ENCODE data around the gene KIF20B. TPM values are rescaled to one million over a fixed set of nuclear protein-coding genes. Genes with fewer than 3 reads are reported as not detected.
"Not testable (repeated sequence)": the region's sequence is repeated elsewhere in the genome, so short reads cannot be mapped to it uniquely, and the experiment has no call there.

Gene KIF20B
- total RNA-seq, 1 donor from 2014 or later, result 14.2 TPM

DNA sequence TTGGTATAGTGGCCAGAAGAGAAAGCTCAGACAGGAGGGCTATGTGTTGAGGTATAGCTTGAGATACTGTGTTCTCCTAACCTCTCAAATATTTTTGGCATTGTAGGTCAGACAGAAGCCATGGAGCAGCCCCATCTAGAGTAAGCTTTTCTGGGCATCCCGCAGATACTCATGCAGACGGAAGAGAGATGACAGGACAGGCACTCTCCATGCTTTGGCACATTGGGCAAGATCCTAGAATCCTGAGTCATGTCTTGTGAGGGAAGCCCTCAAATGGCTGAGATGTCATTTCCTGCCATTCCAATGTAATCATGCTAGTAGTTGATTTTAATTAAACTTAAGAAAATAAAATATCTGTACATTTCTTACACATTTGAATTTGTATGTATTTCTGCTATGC, 16.8 kb upstream of the KIF20B start:
- DNase-seq (ENCODE audit: low read depth, low spot score), result no peak

DNA sequence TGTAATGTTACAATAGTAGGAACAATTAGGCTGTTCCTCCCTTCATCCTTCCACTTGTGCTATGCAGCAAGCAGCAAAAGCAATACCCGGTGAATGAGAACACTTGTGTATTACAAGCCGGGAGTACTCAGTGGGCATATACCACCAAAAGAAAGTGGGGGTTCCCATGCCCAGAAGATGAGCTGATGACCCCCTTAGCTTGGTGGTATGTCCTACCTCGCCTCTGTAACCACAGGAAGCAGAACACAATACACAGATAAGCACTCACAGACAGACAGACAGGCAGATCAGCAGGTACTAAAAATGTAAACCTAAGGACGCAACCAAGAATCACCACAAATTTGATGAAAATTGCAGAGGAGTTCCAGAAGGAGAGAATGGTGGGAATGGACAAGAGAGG, 15.5 kb upstream of the KIF20B start:
- DNase-seq (ENCODE audit: low read depth, low spot score), result no peak

DNA sequence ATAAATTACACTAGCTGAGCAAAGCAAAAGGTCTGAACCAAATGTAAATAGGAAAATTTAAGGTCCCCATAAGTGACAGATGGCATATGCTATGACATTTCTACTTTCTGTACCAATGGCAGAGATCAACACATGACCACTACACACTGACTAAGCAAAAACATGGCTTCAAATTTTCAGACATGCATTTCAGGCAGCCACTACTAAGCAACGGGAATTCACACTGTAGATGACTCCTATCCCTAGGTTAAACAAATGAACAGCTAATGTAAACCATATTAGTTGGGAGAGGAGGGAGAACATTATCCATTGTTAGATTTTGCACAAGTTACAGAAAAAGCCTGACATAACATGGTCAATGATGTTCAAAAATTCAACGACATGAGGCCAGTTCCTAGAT, 11.4 kb upstream of the KIF20B start:
- no peak for DNase-seq (ENCODE audit: low read depth, low spot score)

DNA sequence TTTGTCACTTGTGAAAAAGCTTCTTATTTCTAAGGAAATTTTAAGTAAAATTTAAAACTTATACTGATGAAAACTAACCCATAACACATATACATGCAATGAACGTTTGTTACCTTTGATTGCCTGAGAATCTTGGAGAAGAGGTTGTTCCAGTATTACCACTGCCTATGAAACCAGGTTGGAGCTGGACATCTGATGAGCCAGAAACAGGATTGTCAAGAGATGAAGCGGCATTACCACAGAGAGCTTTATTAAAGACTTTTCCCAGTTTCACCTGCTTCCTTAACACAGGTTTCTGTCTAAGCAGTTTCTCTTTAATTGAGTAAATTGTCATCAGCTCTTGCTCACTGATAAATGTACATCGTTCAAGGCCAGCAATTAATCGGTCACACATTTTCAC, 9.0 kb upstream of the KIF20B start:
- no peak for DNase-seq (ENCODE audit: low read depth, low spot score)

DNA sequence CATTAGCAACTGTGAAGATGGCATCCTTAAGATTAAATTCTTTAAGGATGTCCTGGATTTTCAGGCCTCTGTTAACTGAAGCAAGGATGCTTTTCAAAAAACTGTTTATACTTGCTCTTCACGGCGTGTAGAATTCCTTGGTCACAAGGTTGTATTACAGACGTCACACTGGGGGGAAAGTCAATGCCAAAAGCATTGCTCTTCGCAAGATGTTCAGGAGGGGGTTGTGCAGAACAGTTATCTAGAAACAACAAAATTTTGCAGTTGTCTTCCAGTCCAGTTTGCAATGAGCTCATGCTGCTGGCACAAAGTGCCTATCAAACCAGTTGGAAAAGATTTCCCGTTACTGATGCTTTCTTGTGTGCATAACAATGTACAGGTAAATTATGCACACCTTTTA, 8.2 kb upstream of the KIF20B start:
- no peak for DNase-seq (ENCODE audit: low read depth, low spot score)

DNA sequence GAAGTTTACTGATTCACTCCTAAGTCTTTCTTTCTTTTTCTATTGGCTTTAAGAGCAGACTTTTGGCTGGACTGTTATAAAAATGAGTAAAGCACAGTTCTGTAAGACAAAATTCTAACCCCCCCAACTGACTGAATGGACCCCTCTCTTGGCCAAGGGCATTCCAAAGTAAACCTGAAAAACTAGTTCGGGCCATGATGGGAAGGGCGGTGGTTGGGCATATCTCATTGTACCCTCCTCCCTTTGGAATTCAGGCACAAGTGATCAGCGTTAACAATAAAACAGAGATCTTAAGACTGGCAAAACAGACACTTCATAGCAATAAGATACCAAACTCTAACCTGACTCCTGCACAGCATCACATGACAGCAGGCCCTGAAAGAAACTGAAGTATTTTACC, 6.1 kb upstream of the KIF20B start:
- DNase-seq (ENCODE audit: low read depth, low spot score), result no peak

DNA sequence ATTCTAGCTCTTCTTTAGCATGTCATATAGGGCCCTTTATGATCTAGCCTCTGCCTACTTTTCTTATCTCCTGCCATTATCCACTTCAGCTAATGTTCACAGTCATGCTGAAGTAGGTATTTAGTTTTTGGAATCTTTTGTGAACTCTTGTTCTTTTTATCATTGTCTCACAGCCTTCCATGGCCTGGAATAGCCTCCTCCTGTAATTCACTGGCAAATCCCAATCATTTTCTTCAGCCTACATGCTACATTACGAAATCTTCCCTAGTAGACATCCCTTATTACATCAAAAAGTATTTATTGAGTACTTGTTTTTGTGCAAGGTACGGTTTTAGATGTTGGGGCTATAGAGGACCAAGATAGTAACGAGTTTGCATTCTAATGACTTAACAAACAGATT, 3.4 kb upstream of the KIF20B start:
- DNase-seq (ENCODE audit: low read depth, low spot score), result no peak

DNA sequence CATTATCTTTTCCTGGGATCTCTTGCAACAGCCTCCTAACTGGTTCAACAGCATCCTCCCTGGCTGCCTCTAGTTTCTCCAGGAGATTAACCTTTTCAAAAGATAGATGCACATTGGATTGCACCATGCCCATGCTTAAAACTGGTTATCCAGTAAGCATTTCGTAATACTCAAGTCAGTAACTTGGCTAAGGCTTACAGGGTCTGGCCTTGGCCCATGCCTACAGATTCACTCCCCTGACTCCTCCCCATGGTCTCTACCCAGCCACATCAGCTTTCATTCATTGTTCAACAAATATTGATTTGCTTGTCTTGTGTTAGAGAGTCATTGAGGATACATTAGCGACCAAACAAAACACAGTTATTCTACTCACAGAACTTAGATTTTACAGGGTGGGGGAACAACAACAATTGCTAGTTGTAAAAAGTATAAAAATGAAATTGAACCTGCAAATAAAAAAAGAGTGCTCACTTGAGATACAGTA, 1.8 kb upstream of the KIF20B start:
- no peak for DNase-seq (ENCODE audit: low read depth, low spot score)

DNA sequence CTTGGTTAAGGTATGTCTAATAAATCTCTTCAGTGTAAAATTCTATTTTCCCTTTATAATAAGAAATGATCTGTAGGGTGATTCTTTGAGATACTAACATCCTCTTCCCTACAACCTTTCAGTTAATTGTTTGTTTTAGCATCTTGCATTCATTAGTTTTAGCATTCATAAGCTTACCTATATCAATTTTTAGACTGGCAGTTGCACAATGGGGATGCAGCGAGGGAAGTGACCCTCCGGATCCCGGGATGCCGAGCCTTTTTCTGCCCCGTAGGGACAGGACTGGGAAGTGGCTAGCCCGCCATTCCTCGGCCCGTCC, 508 bp upstream of the KIF20B start:
- peak; percentile 1 for DNase-seq (ENCODE audit: low read depth, low spot score)

DNA sequence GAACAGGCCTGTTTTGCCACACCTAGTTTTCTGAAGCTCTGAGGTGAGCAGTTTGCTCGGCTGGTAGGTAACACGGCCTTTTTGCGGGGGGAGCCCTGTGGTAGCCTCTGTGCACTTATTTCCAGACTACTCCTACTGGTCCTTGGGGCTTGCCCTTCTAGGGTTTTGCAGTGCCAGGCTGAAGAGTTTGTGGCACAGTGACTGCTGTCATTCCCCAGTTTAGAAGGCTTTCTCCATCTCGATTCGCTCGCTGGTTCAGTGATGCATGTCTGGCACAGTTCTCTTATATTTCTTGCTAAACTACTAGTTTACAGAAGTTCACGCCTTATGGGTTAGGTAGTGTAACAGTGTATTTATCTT, 711 bp downstream of the KIF20B start:
- no peak for DNase-seq (ENCODE audit: low read depth, low spot score)

DNA sequence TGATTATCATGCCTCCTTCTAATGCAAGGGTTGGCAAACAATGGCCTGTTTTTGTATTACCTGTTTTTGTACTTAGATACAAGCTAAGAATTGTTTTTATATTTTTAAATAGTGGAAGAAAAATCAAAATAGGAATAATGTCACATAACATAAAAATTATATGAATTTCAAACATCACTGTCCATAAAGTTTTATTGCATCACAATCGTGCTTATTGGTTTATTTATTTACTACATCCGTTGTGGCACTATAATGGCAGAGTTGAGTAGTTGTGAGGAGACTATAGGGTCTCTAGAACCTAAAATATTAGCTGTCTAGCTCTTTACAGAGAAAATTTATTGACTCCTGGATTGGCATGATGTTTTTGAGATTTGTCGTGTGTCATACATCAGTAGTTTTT, 4.1 kb downstream of the KIF20B start:
- no peak for DNase-seq (ENCODE audit: low read depth, low spot score)

DNA sequence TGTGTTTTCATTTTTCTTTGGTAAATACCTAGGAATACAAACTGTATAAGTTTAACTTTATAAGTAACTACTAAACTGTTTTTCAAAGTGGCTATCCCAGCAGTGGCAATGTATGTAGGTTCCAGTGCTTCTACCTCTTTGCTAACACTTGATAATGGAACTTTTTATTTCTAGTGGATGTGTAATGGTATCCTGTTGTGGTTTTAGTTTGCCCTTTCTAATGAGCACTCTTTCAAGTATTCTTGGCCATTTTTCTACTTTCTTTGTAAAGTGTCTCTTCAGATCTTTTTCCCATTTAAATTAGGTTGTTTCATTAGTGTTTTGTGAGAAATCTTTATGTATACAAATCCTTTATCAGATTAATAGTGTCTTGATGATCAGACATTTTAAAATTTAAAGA, 4.6 kb downstream of the KIF20B start:
- no peak for DNase-seq (ENCODE audit: low read depth, low spot score)

DNA sequence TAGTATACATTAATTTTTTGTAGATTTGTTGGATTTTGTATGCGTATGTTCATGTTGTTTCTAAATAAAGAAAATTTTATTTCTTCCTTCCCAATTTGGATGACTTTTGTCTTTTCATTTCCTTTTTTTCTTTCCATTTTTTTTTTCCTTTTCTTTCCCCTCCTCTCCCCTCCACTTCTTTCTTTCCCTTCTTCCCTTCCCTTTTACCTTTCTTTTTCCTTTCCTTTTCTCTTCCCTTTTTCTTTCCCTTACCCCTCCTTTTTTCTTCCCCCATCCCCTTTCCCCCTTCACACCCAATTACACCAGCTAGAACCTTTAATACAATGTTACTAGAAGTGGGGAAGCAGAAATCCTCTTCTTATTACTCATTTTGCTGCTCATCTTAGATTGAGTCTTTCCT, 6.0 kb downstream of the KIF20B start:
- DNase-seq (ENCODE audit: low read depth, low spot score), result no peak

DNA sequence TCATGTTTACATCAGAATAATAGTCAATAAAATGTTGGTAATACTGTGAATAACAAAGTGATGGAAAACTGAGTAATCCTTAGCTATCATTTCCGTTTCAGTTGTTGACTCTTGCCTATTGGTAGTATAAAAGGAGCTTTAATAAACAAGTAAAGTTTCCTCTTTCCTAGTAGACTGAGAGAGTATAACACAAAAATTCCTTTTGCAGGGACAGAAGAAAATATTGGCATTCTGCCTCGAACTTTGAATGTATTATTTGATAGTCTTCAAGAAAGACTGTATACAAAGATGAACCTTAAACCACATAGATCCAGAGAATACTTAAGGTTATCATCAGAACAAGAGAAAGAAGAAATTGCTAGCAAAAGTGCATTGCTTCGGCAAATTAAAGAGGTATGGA, 9.4 kb downstream of the KIF20B start:
- no peak for DNase-seq (ENCODE audit: low read depth, low spot score)

DNA sequence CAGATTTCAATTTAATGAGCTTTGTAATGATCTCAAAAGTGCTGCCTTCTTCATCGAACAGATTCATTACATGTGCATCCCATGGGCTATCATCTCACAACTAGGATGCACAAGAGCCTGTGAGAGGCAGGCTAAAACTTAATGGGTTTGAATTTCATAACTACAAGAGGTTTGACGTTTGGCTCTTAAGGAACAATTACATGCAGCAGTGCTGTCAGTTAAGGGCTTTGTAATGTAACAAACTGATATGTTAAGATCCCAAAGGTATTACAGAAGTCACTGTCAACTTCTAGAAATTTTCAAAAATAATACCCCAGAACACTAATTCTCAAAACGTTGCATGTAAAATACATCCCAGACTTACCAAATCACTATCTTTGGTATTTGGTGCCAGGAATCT, 33.2 kb downstream of the KIF20B start:
- DNase-seq (ENCODE audit: low read depth, low spot score), result no peak

DNA sequence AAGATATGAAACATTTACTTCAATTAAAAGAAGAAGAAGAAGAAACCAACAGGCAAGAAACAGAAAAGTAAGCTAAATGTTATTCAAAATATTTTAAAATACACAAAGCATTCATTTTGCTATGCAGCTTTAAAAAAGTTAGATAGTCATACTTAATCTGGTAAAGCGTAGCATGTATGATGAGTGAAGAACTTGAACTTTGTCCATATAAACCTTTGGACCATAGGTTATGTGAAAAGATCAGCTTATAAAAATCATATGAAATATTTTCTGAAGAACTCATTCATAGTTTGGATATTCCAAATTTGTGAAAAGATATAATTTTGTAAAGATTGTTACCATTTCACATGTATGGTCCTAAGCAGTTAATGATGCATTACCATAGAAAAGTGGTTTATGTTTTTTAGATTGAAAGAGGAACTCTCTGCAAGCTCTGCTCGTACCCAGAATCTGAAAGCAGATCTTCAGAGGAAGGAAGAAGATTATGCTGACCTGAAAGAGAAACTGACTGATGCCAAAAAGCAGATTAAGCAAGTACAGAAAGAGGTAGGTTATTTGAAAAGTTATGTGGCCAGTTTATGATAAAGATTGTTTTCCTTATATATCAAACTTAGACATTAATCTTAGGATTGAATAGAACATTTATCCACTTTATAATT, 37.3 kb downstream of the KIF20B start:
- no peak for DNase-seq (ENCODE audit: low read depth, low spot score)

DNA sequence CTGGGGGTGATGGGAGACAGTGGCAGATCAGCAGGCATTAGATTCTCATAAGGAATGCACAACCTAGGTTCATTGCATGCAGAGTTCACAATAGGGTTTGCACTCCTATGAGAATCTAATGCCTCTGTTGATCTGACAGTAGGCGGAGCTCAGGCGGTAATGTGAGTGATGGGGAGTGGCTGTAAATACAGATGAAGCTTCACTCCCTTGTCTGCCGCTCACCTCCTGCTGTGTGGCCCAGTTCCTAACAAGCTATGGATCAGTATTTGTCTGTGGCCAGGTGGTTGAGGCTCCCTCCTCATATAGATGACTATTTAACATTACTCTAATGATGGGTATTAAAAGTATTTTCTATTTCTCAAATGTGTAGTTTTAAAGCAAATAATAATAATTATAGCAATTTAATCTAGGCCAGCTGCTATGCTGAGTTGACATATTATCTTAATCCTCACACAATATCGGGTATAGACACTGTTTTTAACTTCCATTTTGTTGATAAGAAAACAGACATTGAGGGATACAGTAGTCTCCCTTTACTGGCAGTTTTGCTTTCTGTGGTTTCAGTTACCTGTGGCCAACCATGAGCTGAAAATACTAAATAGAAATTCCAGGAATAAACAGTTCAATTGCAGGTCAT, 39.9 kb downstream of the KIF20B start:
- DNase-seq (ENCODE audit: low read depth, low spot score), result no peak

DNA sequence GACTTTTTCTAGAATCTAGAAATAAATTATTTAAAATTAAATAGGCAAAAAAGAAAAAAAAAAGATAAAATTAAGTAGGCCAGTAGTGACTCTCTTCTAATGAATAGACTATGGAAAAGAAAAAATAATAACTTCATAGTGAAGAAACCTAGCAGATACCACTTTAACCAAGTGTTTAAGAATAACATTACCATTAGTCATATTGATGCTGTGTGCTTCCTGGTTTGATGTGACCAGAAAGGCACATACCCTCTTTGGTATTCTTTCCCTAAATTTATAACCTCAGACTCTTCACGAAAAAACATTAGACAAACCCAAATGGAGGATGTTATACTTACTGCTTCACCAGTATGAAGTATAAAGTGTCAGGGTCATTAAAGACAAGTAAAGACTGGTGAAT, 42.6 kb downstream of the KIF20B start:
- DNase-seq (ENCODE audit: low read depth, low spot score), result no peak

DNA sequence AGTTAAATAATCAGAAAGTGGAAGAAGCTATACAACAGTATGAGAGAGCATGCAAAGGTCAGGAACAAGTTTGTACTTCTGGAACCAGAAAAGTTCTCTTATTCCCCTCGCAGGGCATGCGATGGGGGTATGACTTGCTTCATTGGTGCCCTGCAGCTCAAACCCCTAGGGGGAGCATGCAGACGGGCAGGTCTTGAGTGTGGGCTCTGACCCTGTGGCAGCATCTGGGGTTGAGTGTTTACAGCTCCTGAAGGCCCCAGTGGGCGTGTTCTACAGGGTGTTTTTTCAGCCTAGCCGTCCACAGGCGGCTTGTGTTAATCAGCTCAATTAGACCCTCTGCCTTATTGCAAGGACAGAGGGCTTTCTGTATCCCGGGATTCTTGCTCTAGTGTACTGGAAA, 44.5 kb downstream of the KIF20B start:
- no peak for DNase-seq (ENCODE audit: low read depth, low spot score)

DNA sequence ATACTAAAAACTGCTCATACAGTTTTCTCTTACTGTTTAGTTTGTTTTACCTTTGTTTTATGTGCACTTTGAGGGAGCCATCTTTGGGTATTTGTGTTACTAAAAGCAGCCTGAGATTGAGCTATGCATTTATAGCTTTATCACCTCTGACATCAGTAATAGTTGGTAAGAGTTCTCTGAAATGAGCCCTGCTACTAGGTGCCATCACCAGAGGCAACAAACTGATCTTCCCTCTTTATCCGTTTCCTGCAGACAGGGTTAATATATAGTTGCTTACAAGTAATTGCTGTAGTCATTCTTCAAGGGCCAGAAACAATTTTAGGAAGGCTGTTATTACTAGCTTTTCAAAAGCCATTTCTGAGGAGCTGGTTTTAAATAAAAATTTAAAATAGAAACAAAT, 49.1 kb downstream of the KIF20B start:
- DNase-seq (ENCODE audit: low read depth, low spot score), result no peak

DNA sequence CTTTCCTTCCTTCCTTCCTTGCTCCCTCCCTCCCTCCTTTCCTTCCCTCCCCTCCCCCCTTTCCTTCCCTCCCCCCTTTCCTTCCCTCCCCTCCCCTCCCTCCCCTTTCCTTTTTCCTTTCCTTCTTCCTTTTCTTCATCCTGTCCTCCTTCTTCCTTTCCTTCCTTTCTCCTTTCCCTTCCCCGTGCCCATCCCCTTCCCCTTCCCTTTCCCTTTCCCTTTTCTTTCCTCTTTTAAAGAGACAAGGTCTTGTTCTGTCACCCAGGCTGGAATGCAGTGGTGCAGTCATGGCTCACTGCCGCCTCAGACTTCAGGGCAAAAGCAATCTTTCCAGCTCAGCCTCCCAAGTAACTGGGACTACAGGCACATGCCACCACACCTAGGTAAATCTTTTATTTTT, 54.0 kb downstream of the KIF20B start:
- DNase-seq (ENCODE audit: low read depth, low spot score), result no peak

DNA sequence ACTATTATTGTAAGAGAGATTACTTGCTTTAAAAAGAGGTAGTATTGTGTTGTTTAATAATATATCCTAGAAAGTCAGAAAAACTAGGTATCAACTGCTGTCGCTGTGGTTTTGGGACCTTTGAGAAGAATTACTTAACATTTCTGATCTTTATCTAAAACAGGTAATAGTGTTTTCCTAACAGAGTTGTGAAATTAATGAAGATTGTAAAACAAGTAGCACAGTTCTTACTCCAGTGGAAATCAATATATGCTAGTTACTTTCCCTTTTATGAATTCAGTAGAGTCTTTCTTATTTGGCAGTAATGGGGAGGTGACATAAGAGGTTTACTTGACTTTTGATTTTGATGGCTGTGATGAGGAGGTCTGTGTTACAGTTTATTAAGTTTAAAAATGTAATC, 58.1 kb downstream of the KIF20B start:
- DNase-seq (ENCODE audit: low read depth, low spot score), result no peak

DNA sequence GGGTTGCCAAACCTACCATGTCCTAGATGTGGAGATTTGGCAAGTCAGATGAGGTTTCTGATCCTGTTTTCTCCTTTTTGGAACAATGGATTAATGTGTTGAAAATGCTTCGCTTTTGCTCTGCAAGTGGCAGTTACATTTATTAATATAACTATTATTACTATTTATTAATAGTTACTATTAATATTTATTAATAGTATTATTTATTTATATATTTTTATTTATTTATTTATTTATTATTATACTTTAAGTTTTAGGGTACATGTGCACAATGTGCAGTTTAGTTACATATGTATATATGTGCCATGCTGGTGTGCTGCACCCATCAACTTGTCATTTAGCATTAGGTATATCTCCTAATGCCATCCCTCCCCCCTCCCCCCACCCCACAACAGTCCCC, 62.3 kb downstream of the KIF20B start:
- DNase-seq (ENCODE audit: low read depth, low spot score), result not testable (repeated sequence)

DNA sequence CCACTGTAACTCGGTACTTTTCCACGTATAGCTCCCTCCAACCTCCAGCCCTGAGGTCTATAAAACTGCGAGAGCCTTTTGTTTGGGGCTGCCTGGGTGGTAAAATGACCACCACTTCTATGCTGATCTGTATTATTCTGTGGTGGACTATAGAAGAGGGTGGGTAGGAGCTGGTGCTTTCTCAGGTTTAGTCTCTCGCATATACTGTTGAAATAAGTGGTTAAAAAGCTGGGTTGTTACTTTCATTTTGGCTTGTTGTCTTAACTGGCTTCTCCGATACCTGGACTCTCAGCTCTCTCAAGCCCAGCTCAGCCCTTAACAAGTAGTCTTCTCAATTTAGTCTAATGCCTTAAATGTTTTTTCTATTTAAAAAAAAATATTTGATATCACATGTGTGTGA, 70.3 kb downstream of the KIF20B start:
- no peak for DNase-seq (ENCODE audit: low read depth, low spot score)

Measured in pulmonary artery endothelial cell (primary cell).